NB4 (cell line): ENCODE measurements around the gene THAP3.

Experiments used
- CTCF ChIP-seq: IDR thresholded peaks from one replicate; pipeline ENCODE4 v1.5.1; 2012; ENCODE audit warnings: low read depth, low read length
- POLR2A ChIP-seq: IDR thresholded peaks from 2 replicates; pipeline ENCODE4 v1.6.1; 2011; ENCODE audit warnings: mild to moderate bottlenecking; ENCODE audit not compliant: insufficient read length; ENCODE audit errors: extremely low read depth

- TF ChIP-seq POLR2A (peak; percentile 76), CTCF (no peak)
Observed at GRCh38 chr1:6602669-6603237, 21.9 kb upstream of the THAP3 start, which contains the start of gene KLHL21.
